Stimulated activated CD4-positive, alpha-beta T cell treated with anti-CD3 and anti-CD28 coated beads, Interleukin-1b, Interleukin-23, amount 100 ng/mL, for 4 hours (primary cell): ENCODE measurements around the gene CBX5.
"Not testable (repeated sequence)": the region's sequence is repeated elsewhere in the genome, so short reads cannot be mapped to it uniquely, and the experiment has no call there.

Experiments
- DNase-seq, 2 donors: peaks; one replicate each; pipeline ENCODE4 v3.0.0-alpha.2; 2020; ENCODE audit warnings: low read depth in 2 of 2

Gene CBX5

DNA sequence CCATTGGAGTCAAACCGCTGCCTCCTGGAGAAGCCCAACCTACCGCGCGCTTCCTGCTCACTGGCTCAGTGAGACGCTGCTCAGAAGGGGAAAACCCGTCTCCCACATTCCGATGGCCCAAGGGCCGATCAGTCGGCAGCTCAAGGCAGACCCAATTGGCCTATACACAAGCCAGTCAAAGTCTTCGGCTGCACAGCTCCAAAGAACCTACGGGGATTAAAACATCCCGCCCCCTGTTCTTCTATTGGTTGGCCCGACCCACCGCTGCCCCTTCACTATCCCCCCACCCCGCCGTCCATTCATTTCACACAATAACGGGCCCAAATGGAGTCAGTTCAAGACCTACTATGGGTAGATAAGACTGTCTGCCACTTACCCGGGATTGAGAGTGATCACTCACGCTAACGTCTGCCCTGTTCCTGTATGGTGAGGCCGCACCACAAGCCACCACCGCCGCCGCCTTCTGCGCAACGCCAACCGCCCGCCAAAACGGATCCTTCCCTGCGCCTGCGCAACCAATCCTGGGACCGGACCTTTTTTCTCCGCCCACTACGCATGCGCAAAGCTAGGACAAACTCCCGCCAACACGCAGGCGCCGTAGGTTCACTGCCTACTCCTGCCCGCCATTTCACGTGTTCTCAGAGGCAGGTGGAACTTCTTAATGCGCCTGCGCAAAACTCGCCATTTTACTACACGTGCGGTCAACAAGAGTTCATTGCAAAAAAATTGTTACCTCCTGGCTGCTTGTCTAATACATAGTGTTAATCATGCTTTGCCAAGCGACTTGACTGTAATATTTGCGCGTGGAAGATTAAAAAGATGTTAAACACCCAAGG, at the start of gene CBX5:
Gene CBX5, minus strand, starts transcription at position 491 of the 836 bp plus-strand sequence. CDS start 22,472 bp downstream, outside the sequence.
- DNase-seq, result peak; percentile 98 to 99

- no peak for DNase-seq
Observed at GRCh38 chr12:54328595-54329337, 48.8 kb upstream of the CBX5 start.

GRCh38 chr12:54325442-54326109, 45.7 kb upstream of the CBX5 start:
- DNase-seq, result not testable (repeated sequence)

- DNase-seq, result peak; percentile 77 to 84
Observed at GRCh38 chr12:54324617-54325441, 44.9 kb upstream of the CBX5 start, which contains the start of gene COPZ1. Gene COPZ1 (plus strand): TSS chr12:54325131. CDS start chr12:54325164, 33 bp downstream.

- no peak for DNase-seq
Observed at GRCh38 chr12:54321363-54321762, 41.4 kb upstream of the CBX5 start.

GRCh38 chr12:54312309-54312708, 32.4 kb upstream of the CBX5 start:
- not testable (repeated sequence) for DNase-seq

DNA sequence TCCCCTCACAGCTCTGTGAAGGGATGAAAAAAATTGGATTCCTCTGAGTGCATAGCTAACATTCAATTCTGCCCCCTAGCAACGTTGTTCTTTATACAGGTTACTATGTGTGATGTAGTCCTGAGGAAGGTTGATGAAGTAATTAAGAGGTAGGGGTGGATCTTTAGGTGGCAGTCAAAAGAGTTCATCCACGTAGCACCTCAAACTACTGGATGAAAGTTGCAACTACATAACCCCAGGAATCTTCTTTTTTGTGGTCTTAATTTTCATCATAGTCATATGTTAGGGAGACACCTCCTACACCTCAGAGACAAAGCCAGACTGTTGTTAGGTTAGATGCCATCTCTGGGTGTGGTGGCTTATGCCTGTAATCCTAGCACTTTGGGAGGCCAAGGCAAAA, 31.1 kb upstream of the CBX5 start:
- no peak for DNase-seq

GRCh38 chr12:54306925-54307741, 27.2 kb upstream of the CBX5 start:
- DNase-seq, result no peak

GRCh38 chr12:54304187-54304810, 24.4 kb upstream of the CBX5 start:
- no peak for DNase-seq

DNA sequence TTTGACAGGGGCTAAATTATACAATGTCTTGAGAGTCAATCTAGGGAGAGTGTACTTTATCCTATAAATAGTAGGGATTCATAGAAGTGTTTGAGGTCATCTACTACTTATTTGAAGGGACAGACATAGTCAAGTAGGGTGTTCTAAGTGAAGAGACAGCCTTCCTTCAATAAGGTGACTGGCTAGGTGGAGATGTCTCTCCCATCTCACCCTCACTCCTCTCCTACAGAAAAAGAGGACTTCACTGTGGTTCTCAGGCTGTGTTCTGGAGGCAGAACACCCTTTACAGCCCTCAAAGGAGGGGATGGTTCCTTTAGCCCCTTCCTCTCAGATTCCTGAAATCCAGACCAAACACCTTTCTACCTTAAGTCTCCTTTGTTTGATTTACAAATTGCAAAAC, 23.7 kb upstream of the CBX5 start:
- DNase-seq, result no peak

GRCh38 chr12:54301428-54302048, 21.6 kb upstream of the CBX5 start:
- no peak for DNase-seq

GRCh38 chr12:54300732-54301427, 21.0 kb upstream of the CBX5 start, which contains the start of gene NFE2:
Gene NFE2 (minus strand): TSS chr12:54301015. CDS start chr12:54295248, 5,767 bp downstream.
- DNase-seq, result no peak

DNA sequence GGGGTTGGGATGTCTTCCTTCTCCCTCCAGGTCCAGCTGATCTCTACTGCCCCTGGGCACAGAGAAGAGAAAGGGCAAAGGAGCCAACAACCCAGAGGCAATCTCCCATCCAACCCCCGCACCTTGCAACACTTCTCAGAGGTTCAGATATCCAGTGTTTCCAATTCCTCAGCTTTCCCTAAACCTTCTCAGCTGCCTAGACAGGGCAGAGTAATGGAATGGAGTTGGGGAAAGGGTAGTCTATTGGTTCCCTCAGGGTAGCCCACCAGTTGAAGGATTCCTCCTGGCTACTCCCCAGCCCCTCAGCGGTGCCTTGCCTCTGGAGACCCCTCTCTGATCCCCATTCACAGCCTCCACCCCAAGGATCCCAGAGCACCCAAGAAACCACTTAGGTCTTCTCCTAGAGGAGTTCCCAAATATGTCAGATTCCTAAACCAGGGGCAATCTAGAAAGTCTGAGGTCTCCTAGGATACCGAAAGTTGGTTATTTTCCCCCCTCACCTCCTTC, 20.4 kb upstream of the CBX5 start:
- DNase-seq, result no peak

DNA sequence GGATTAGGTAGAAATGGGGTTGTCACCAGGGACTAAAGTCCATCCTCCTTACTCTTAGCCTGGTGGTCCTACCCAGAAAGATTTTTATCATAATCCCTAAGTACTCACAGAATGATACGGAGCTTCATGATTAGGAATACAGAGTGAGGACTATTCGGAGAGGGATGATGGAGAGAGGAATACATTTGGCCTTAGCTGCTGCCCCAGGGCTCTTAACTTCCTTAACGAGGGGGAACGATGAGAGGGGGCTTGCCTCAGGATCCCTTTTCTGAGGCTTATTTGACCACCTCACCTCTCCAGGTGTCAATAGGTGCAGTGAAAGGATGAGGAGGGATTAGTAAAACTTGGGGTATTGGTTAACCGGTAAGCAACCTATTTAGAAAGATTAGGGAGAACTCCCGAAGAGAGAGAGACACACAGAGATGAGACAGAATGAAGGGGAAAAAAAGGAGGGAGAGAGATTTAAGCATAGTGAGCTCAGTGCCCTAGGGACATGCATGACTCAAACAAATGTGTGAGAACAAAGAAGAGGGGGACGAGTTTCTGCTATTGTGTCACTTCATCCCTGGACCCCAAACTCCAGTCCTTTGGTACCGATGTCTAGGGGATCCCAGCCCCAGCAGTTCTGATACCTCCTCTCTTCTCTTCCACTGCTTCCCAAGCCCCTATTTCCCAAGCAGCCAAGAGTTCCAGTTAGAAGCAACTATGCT, 19.7 kb upstream of the CBX5 start:
- DNase-seq, result no peak

DNA sequence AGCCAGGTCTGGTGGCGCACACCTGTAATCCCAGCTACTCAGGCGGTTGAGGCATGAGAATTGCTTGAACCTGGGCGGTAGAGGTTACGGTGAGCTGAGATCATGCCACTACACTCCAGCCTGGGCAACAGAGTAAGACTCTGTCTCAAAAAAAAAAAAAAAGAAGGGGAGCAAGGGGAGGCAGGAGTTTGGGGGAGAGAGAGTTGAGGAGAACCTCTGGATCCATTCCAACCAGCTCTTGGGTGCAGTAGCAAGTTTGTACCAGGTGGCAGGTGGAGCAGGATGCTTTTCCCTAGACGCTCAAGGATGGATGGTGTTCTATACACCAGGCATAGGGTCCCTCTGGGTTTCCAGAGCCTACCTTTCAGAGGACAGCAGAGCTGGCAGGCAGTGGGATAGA, 19.0 kb upstream of the CBX5 start:
- no peak for DNase-seq

- no peak for DNase-seq
Observed at GRCh38 chr12:54296393-54297099, 16.6 kb upstream of the CBX5 start.

DNA sequence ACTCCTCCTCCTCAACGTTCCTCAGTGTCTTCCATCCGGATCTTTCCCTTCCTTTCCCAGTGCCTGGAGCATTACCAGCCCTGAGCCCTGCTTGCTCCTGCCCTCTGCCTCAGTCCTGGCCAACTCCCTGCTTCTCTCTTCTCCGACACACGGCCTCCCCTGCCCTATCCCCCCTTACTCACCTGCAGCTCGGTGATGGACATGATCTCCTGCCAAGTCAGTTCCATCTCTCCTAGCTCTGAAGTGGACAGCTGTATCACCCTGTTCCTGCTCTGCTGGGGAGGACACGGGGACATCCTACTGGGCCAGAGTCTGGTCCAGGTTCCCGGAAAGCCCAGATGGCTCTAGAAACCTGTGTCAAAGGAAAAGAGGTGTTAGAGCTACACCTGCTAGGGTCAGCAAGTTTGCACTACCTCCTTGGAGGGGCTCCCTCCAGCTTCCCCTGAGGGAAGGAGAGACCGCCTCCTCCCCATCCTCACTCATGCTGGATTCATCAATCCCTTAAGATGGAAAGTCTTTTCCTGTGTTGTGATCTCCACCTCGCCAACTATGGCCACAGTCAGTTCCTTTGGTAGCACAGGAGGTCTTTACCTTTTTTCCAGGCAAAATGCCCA, 15.1 kb upstream of the CBX5 start:
- no peak for DNase-seq
